GM18870 (cell line): ENCODE data around the gene NPC1.
"Not testable (repeated sequence)": the region's sequence is repeated elsewhere in the genome, so short reads cannot be mapped to it uniquely, and the experiment has no call there.

Experiments used
- ATAC-seq: cut with Tn5 transposase; IDR thresholded peaks from one replicate; pipeline ENCODE4 v1.9.1; 2021; ENCODE audit warnings: moderate library complexity; ENCODE audit not compliant: unreplicated experiment

The NPC1 gene

GRCh38 chr18:23498117-23498516, 88.2 kb downstream of the NPC1 start:
- no peak for ATAC-seq

GRCh38 chr18:23495723-23496440, 90.4 kb downstream of the NPC1 start:
- ATAC-seq: no peak

GRCh38 chr18:23494992-23495391, 91.3 kb downstream of the NPC1 start:
- no peak for ATAC-seq

GRCh38 chr18:23493654-23494053, 92.7 kb downstream of the NPC1 start:
- no peak for ATAC-seq

- ATAC-seq: not testable (repeated sequence)
These were observed 96.7 kb downstream of the NPC1 start for GRCh38 chr18:23489586-23489985.

- peak; percentile 49 for ATAC-seq
These were observed 98.4 kb downstream of the NPC1 start for GRCh38 chr18:23487738-23488570.

GRCh38 chr18:23485386-23485785, 100.9 kb downstream of the NPC1 start:
- no peak for ATAC-seq

GRCh38 chr18:23484561-23485182, 101.6 kb downstream of the NPC1 start:
- ATAC-seq: no peak
